GM23248 (cell line): ENCODE results near the gene SELP.

Source experiments
- EZH2 ChIP-seq: fragments of 200-600 bp; sonication (generic); IDR thresholded peaks from 2 replicates; pipeline ENCODE4 v1.6.1; 2018; ENCODE audit warnings: antibody characterized with exemption, mild to moderate bottlenecking; ENCODE audit not compliant: insufficient read depth, poor library complexity, severe bottlenecking
- EZH2phosphoT487 ChIP-seq: fragments of 200-600 bp; sonication (generic); IDR thresholded peaks from 2 replicates; pipeline ENCODE4 v1.6.1; 2018; ENCODE audit warnings: antibody characterized with exemption, moderate library complexity, mild to moderate bottlenecking, low read depth; ENCODE audit not compliant: insufficient read depth

- TF ChIP-seq EZH2 (no peak), EZH2phosphoT487 (no peak)
These were observed 61.4 kb downstream of the SELP start for GRCh38 chr1:169568497-169568896.
